NCI-H187 (cell line): ENCODE measurements around the gene BAAT.

ENCODE experiments used
- DNase-seq, 2 experiments: peaks; one replicate each; lab custom pipeline; 2025; lab: John Stamatoyannopoulos, UW

Gene BAAT

GRCh38 chr9:101398068-101398929 lies 13.5 kb upstream of the BAAT start, which contains the start of the genes MRPL50 and ZNF189:
Gene MRPL50, minus strand, starts transcription at chr9:101398618. Its CDS starts 26 bp downstream, at chr9:101398592.
Gene ZNF189, plus strand, starts transcription at chr9:101398851. Its CDS starts 306 bp downstream, at chr9:101399157.
- DNase-seq = peak; percentile 76 to 86

- no peak for DNase-seq
Observed at GRCh38 chr9:101397746-101398067, 12.9 kb upstream of the BAAT start.

- no peak for DNase-seq
Observed at GRCh38 chr9:101394687-101395086, 9.9 kb upstream of the BAAT start.

GRCh38 chr9:101393135-101393534 lies 8.3 kb upstream of the BAAT start:
- DNase-seq = no peak

- DNase-seq = no peak
Observed at GRCh38 chr9:101388507-101388993, 3.7 kb upstream of the BAAT start.

- peak in 1 of 2 experiments; percentile 0 for DNase-seq
Observed at GRCh38 chr9:101387871-101388506, 3.2 kb upstream of the BAAT start.

GRCh38 chr9:101383361-101383760 lies 1.4 kb downstream of the BAAT start:
- no peak for DNase-seq

- no peak for DNase-seq
Observed at GRCh38 chr9:101381833-101382342, 2.9 kb downstream of the BAAT start.

- DNase-seq = no peak
Observed at GRCh38 chr9:101381118-101381517, 3.7 kb downstream of the BAAT start.

GRCh38 chr9:101380295-101380694 lies 4.5 kb downstream of the BAAT start:
- no peak for DNase-seq

- DNase-seq = no peak
Observed at GRCh38 chr9:101376111-101376848, 8.5 kb downstream of the BAAT start.

- DNase-seq = no peak
Observed at GRCh38 chr9:101375546-101375945, 9.3 kb downstream of the BAAT start.

- DNase-seq = no peak
Observed at GRCh38 chr9:101372327-101373118, 12.3 kb downstream of the BAAT start.

- no peak for DNase-seq
Observed at GRCh38 chr9:101371813-101372212, 13.0 kb downstream of the BAAT start.

- no peak for DNase-seq
Observed at GRCh38 chr9:101369884-101370531, 14.8 kb downstream of the BAAT start.

- DNase-seq = no peak
Observed at GRCh38 chr9:101369286-101369685, 15.5 kb downstream of the BAAT start.

- DNase-seq = no peak
Observed at GRCh38 chr9:101367323-101367722, 17.5 kb downstream of the BAAT start.

- DNase-seq = no peak
Observed at GRCh38 chr9:101366038-101366756, 18.6 kb downstream of the BAAT start.

GRCh38 chr9:101365181-101365580 lies 19.6 kb downstream of the BAAT start:
- no peak for DNase-seq

- DNase-seq = no peak
Observed at GRCh38 chr9:101362450-101362849, 22.4 kb downstream of the BAAT start.
